Suprapubic skin (tissue), 4 donors: ENCODE measurements around the gene CHD3. TPM values are rescaled to one million over a fixed set of nuclear protein-coding genes. Genes with fewer than 3 reads are reported as not detected.

ENCODE experiments used
- DNase-seq, 2 donors: peaks; one replicate each; pipeline ENCODE4 v3.0.0-alpha.2; 2019; ENCODE audit warnings: low spot score in 2 of 2
- H3K27ac ChIP-seq: fragments of 200-600 bp; sonication (generic); one replicate; pipeline ENCODE4 v1.5.1; 2019
- H3K27me3 ChIP-seq: fragments of 200-600 bp; sonication (generic); one replicate; pipeline ENCODE4 v1.5.1; 2019
- H3K36me3 ChIP-seq: fragments of 200-600 bp; sonication (generic); one replicate; pipeline ENCODE4 v1.5.1; 2019
- H3K4me1 ChIP-seq: fragments of 200-600 bp; sonication (generic); one replicate; pipeline ENCODE4 v1.5.1; 2019
- H3K4me3 ChIP-seq: fragments of 200-600 bp; sonication (generic); one replicate; pipeline ENCODE4 v1.5.1; 2019; ENCODE audit warnings: mild to moderate bottlenecking
- H3K9me3 ChIP-seq: fragments of 200-600 bp; sonication (generic); one replicate; pipeline ENCODE4 v1.5.1; 2019
- CTCF ChIP-seq, 2 donors: fragments of 200-600 bp in 1 of 2; fragments of 450-650 bp in 1 of 2; sonication (generic) in 1 of 2; IDR thresholded peaks; one replicate each; pipeline ENCODE4 v1.5.1; 2016 to 2019; ENCODE audit warnings: antibody characterized with exemption in 2 of 2, mild to moderate bottlenecking in 1 of 2, moderate library complexity in 1 of 2
- EP300 ChIP-seq: sonication (generic); formaldehyde crosslinking; IDR thresholded peaks from one replicate; pipeline ENCODE4 v1.6.1; 2017; ENCODE audit warnings: antibody characterized with exemption
- POLR2A ChIP-seq, 2 donors: fragments of 450-650 bp; IDR thresholded peaks; one replicate each; pipeline ENCODE4 v1.6.1; 2017; ENCODE audit warnings: antibody characterized with exemption in 2 of 2, mild to moderate bottlenecking in 2 of 2, moderate library complexity in 2 of 2
- POLR2AphosphoS5 ChIP-seq, 3 donors: sonication (generic); formaldehyde crosslinking; IDR thresholded peaks; one replicate each; pipeline ENCODE4 v1.6.1; 2017; ENCODE audit warnings: antibody characterized with exemption in 3 of 3
- WGBS: methylation state at CpG from one replicate; pipeline ENCODE4 v1.1.5; 2018; 5-methylcytosine and 5-hydroxymethylcytosine counted together
- total RNA-seq, 4 donors: library from RNA; depleted of rRNA; stranded (reverse); fragments of >200 nt; gene quantifications; one replicate each; pipeline ENCODE4 v1.1.0, GENCODE V29; 2016

The CHD3 gene
- total RNA-seq, 4 donors from 2014 or later: 42.1 to 76.0 (median 67.7) TPM

- Histone ChIP-seq H3K27ac (no peak overlapping the region), H3K4me3 (no peak overlapping the region), H3K36me3 (peaks cover 89% of the 10 kb centered on the region), H3K4me1 (peaks cover 4% of the 10 kb centered on the region), H3K9me3 (no peaks in the 10 kb centered on the region), H3K27me3 (no peaks in the 10 kb centered on the region)
- DNase-seq: no peak
- 43% methylated on average over 6 of the region's 6 CpGs for WGBS
- no peak for TF ChIP-seq EP300
- peak in 1 of 2 donors; percentile 42 for TF ChIP-seq CTCF (IDR thresholded peaks at IDR 0.05)
- no peak for TF ChIP-seq POLR2A (IDR thresholded peaks at IDR 0.05)
Observed at GRCh38 chr17:7897773-7898172, 9.2 kb downstream of the CHD3 start.

- Histone ChIP-seq H3K36me3 (peaks cover 98% of the 10 kb centered on the region), H3K27me3 (no peaks in the 10 kb centered on the region), H3K27ac (no peak overlapping the region), H3K4me1 (no peaks in the 10 kb centered on the region), H3K9me3 (no peaks in the 10 kb centered on the region), H3K4me3 (no peak overlapping the region)
- TF ChIP-seq CTCF (IDR thresholded peaks at IDR 0.05): no peak
- TF ChIP-seq POLR2AphosphoS5 (IDR thresholded peaks at IDR 0.05): no peak
- no peak for TF ChIP-seq EP300
- TF ChIP-seq POLR2A (IDR thresholded peaks at IDR 0.05): no peak
- peak in 1 of 2 donors; percentile 36 for DNase-seq
- 78% methylated on average over 22 of the region's 22 CpGs for WGBS
Observed at GRCh38 chr17:7903154-7904103, 14.8 kb downstream of the CHD3 start.

- Histone ChIP-seq H3K36me3 (peaks cover 81% of the 10 kb centered on the region), H3K27ac (no peak overlapping the region), H3K4me1 (peaks cover 8% of the 10 kb centered on the region), H3K9me3 (no peaks in the 10 kb centered on the region), H3K4me3 (no peak overlapping the region), H3K27me3 (no peaks in the 10 kb centered on the region)
- no peak for DNase-seq
- TF ChIP-seq POLR2A (IDR thresholded peaks at IDR 0.05): no peak
- TF ChIP-seq EP300: no peak
- TF ChIP-seq POLR2AphosphoS5 (IDR thresholded peaks at IDR 0.05): no peak
- TF ChIP-seq CTCF (IDR thresholded peaks at IDR 0.05): no peak
- 92% methylated on average over 15 of the region's 29 CpGs for WGBS
Observed at GRCh38 chr17:7909089-7909488, 20.5 kb downstream of the CHD3 start.

- Histone ChIP-seq H3K9me3 (no peaks in the 10 kb centered on the region), H3K27ac (no peak overlapping the region), H3K4me1 (peaks cover 20% of the 10 kb centered on the region), H3K36me3 (peaks cover 69% of the 10 kb centered on the region), H3K27me3 (no peaks in the 10 kb centered on the region), H3K4me3 (no peak overlapping the region)
- no peak for DNase-seq
- TF ChIP-seq POLR2AphosphoS5 (IDR thresholded peaks at IDR 0.05) (no peak), POLR2A (IDR thresholded peaks at IDR 0.05) (no peak), CTCF (IDR thresholded peaks at IDR 0.05) (no peak), EP300 (no peak)
- WGBS: 94% methylated on average over 15 of the region's 15 CpGs
Observed at GRCh38 chr17:7910281-7910680, 21.7 kb downstream of the CHD3 start.

- H3K27ac ChIP-seq: no peak overlapping the region
- H3K4me1 ChIP-seq: peaks cover 24% of the 10 kb centered on the region
- H3K9me3 ChIP-seq: no peaks in the 10 kb centered on the region
- no peak for TF ChIP-seq CTCF (IDR thresholded peaks at IDR 0.05)
- no peak for TF ChIP-seq EP300
- TF ChIP-seq POLR2A (IDR thresholded peaks at IDR 0.05): no peak
- no peak for TF ChIP-seq POLR2AphosphoS5 (IDR thresholded peaks at IDR 0.05)
- no peak for DNase-seq
- no peaks in the 10 kb centered on the region for H3K27me3 ChIP-seq
- H3K36me3 ChIP-seq: peaks cover 66% of the 10 kb centered on the region
- WGBS: 90% methylated on average over 13 of the region's 13 CpGs
- no peak overlapping the region for H3K4me3 ChIP-seq
Observed at GRCh38 chr17:7910711-7911110, 22.1 kb downstream of the CHD3 start.
